Nephron (organoid): ENCODE data around the gene LAMB2.

Experiments
- H3K27ac Mint-ChIP-seq, 3 experiments: 2 replicates each; pipeline ENCODE4 v1.8.0; 2020; ENCODE audit warnings: mixed read lengths in 3 of 3, mild to moderate bottlenecking in 2 of 3, moderate library complexity in 1 of 3
- H3K27me3 Mint-ChIP-seq: 2 replicates; pipeline ENCODE4 v1.8.0; 2021; ENCODE audit warnings: low read depth, mild to moderate bottlenecking, moderate library complexity, mixed read lengths
- H3K36me3 Mint-ChIP-seq: 2 replicates; pipeline ENCODE4 v1.8.0; 2020; ENCODE audit warnings: low read depth, mixed read lengths
- H3K4me1 Mint-ChIP-seq: 2 replicates; pipeline ENCODE4 v1.8.0; 2020; ENCODE audit warnings: mixed read lengths
- H3K4me3 Mint-ChIP-seq, 3 experiments: 2 replicates each; pipeline ENCODE4 v1.8.0; 2020; ENCODE audit warnings: mild to moderate bottlenecking in 3 of 3, mixed read lengths in 3 of 3, moderate library complexity in 2 of 3
- H3K9me3 Mint-ChIP-seq: 2 replicates; pipeline ENCODE4 v1.8.0; 2020; ENCODE audit warnings: mixed read lengths
- TF ChIP-seq, protein P1 (sequence below), 3 experiments: fragments of 200-600 bp; sonication (generic); IDR thresholded peaks; one replicate each; pipeline ENCODE4 v1.5.0; 2021; ENCODE audit warnings: antibody characterized with exemption in 3 of 3; ENCODE audit not compliant: unreplicated experiment in 3 of 3

LAMB2 gene

DNA sequence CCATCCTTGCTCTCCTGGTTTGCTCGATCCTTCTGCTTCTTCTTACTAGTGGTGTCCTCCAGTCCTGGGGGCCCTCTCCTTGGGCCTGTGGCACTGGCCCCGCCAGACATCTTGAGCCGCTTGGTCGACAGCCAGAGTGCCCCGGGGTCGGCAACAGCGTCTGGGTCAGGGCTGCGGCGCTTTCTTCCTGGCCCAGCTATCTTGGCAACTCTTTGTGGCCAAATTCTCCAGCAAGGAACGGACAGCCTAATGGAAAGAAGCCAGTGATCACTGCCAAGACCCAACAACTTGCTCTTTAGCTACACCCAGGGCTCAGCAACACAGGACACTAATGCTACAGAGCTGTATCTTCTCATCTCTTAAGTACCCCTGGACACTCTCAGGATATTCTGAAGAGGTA is 13.8 kb downstream of the LAMB2 start:
- Mint-ChIP-seq H3K4me3 (peak overlapping the region; percentile 88 to 95 (median 93)), H3K27me3 (no peaks in the 10 kb centered on the region), H3K4me1 (no peaks in the 10 kb centered on the region), H3K36me3 (peaks cover 42% of the 10 kb centered on the region), H3K9me3 (no peaks in the 10 kb centered on the region), H3K27ac (peak overlapping the region in 1 of 3 experiments; percentile 53)
- TF ChIP-seq, protein P1, sequence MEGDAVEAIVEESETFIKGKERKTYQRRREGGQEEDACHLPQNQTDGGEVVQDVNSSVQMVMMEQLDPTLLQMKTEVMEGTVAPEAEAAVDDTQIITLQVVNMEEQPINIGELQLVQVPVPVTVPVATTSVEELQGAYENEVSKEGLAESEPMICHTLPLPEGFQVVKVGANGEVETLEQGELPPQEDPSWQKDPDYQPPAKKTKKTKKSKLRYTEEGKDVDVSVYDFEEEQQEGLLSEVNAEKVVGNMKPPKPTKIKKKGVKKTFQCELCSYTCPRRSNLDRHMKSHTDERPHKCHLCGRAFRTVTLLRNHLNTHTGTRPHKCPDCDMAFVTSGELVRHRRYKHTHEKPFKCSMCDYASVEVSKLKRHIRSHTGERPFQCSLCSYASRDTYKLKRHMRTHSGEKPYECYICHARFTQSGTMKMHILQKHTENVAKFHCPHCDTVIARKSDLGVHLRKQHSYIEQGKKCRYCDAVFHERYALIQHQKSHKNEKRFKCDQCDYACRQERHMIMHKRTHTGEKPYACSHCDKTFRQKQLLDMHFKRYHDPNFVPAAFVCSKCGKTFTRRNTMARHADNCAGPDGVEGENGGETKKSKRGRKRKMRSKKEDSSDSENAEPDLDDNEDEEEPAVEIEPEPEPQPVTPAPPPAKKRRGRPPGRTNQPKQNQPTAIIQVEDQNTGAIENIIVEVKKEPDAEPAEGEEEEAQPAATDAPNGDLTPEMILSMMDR (IDR thresholded peaks at IDR 0.05; ENCODE audit: unreplicated experiment in 3 of 3): no peak

DNA sequence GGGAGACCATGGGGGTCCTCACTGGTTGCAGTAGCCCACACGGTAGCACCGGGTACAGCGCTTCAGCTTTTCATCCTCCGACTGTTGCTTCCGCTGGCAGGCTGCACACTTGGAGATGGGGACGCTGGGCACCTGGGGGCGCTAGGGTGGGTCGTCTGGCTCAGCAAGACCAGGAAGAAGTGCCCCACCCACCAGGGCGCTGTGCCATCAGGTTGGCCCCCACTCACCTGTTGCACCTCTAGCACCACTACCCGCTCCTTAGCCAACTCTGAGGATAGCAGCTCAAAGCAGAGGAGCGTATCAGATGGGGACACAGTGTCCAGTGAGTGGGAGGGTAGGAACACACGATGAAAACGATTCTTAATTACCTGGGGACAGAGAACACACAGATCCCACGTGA is 20.6 kb downstream of the LAMB2 start:
- Mint-ChIP-seq H3K4me1 (no peaks in the 10 kb centered on the region), H3K27ac (no peak overlapping the region), H3K27me3 (no peaks in the 10 kb centered on the region), H3K36me3 (peaks cover 50% of the 10 kb centered on the region), H3K9me3 (no peaks in the 10 kb centered on the region), H3K4me3 (no peak overlapping the region)
- TF ChIP-seq, protein P1 (IDR thresholded peaks at IDR 0.05; ENCODE audit: unreplicated experiment in 3 of 3): no peak

DNA sequence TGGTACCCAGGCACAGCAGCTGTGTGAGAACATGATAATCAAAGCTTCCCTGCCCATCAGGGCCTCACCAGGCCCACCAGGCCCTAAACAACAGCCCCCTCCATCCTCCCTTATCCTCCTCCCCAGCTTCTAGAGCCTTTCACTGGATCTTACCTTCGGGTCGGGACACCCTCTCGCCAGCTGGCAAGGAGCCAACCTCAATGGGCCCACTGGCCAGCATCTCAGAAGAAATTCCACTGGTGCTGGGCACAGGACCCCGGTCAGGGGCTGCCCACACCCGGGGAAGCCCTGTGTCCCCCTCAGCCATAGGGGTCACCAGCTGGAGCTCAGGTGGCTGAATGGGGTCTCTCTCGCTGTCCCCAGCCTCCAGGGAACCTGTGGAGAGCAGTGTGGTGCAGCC is 21.5 kb downstream of the LAMB2 start:
- TF ChIP-seq, protein P1 (IDR thresholded peaks at IDR 0.05; ENCODE audit: unreplicated experiment in 3 of 3): no peak
- Mint-ChIP-seq H3K4me3 (no peak overlapping the region), H3K36me3 (peaks cover 45% of the 10 kb centered on the region), H3K27me3 (no peaks in the 10 kb centered on the region), H3K4me1 (no peaks in the 10 kb centered on the region), H3K27ac (no peak overlapping the region), H3K9me3 (no peaks in the 10 kb centered on the region)

DNA sequence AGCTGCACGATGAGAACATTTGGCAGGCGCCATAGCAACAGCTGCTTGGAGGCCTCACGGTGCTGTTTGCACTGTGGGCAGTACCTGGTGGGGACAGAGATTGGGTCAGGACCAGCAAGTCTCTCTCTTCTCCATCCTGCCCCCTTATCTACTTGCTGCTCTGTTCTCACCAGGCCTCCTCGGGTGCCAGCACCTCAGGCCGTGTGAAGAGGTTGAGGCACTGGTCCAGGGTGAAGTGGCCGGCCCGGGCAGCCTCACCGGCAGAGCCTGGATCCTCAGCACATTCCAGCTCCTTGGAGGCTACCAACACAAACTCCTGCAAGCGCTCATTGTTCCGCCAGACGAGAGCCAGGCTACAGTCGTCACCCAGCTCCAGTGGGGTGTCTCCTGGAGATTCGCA is 22.1 kb downstream of the LAMB2 start:
- no peaks in the 10 kb centered on the region for H3K9me3 Mint-ChIP-seq
- H3K4me1 Mint-ChIP-seq: peaks cover 2% of the 10 kb centered on the region
- H3K27ac Mint-ChIP-seq: no peak overlapping the region
- no peaks in the 10 kb centered on the region for H3K27me3 Mint-ChIP-seq
- peaks cover 40% of the 10 kb centered on the region for H3K36me3 Mint-ChIP-seq
- TF ChIP-seq, protein P1 (IDR thresholded peaks at IDR 0.05; ENCODE audit: unreplicated experiment in 3 of 3): no peak
- no peak overlapping the region for H3K4me3 Mint-ChIP-seq

DNA sequence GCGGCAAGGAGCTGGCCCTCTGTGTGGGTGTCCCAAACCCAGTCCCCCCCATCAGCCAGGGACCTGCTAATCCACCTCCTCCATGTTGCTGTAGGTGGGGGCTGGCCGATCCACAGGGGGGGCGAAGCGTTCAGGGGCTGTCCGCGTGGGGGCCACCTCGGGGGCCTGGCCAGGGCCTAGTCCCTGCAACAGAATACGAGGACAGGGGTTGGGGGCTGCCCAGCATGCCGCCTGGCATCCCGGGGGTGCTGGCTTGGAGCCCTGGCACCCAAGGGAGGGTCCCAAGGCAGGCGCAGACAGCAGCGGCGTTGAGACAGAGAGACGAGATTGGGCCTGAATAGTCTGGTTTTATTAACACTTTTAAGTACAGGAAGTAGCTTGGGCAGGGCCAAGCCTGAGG is 24.5 kb downstream of the LAMB2 start:
- H3K9me3 Mint-ChIP-seq: no peaks in the 10 kb centered on the region
- H3K4me3 Mint-ChIP-seq: no peak overlapping the region
- no peak overlapping the region for H3K27ac Mint-ChIP-seq

More for the DNA sequence above, 24.5 kb downstream of the LAMB2 start:
- H3K4me1 Mint-ChIP-seq: peaks cover 15% of the 10 kb centered on the region
- peaks cover 27% of the 10 kb centered on the region for H3K36me3 Mint-ChIP-seq
- TF ChIP-seq, protein P1 (IDR thresholded peaks at IDR 0.05; ENCODE audit: unreplicated experiment in 3 of 3): no peak
- H3K27me3 Mint-ChIP-seq: no peaks in the 10 kb centered on the region
